ENCODE measurements around the gene CNOT2.

DNA sequence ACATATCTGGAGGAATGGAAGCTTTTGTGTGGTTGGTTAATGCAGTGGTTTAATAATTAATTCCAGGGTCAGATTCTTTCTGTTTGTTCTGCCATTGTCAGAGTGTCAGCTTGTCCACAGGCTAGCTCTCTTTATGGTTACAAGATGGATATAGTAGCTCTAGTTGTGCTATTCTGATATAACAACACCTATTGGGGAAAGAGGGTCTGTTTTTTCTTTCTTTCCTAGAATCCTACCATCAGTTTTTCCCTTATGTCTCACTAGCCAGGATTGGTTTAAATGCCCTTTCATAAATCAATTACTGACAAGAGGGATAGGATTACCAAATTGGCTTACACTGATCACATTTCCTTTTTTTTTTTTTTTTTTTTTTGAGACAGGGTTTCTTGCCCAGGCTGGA, 27.8 kb downstream of the CNOT2 start:
- TF ChIP-seq, protein P1, sequence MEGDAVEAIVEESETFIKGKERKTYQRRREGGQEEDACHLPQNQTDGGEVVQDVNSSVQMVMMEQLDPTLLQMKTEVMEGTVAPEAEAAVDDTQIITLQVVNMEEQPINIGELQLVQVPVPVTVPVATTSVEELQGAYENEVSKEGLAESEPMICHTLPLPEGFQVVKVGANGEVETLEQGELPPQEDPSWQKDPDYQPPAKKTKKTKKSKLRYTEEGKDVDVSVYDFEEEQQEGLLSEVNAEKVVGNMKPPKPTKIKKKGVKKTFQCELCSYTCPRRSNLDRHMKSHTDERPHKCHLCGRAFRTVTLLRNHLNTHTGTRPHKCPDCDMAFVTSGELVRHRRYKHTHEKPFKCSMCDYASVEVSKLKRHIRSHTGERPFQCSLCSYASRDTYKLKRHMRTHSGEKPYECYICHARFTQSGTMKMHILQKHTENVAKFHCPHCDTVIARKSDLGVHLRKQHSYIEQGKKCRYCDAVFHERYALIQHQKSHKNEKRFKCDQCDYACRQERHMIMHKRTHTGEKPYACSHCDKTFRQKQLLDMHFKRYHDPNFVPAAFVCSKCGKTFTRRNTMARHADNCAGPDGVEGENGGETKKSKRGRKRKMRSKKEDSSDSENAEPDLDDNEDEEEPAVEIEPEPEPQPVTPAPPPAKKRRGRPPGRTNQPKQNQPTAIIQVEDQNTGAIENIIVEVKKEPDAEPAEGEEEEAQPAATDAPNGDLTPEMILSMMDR (IDR thresholded peaks at IDR 0.05): no peak
- TF ChIP-seq POLR2AphosphoS5 (IDR thresholded peaks at IDR 0.05) (no peak), POLR2A (IDR thresholded peaks at IDR 0.05) (no peak)
